Mesenchymal stem cell (in vitro differentiated cells and primary cell): ENCODE measurements around the gene GTF3C2.
"Not testable (repeated sequence)": the region's sequence is repeated elsewhere in the genome, so short reads cannot be mapped to it uniquely, and the experiment has no call there.

Experiments
- DNase-seq: peaks from one replicate; pipeline ENCODE4 v3.0.0-alpha.2; 2013
- H2AFZ ChIP-seq: one replicate; pipeline ENCODE4 v1.6.1; 2013; ENCODE audit warnings: low read depth, mild to moderate bottlenecking, control low read depth, inconsistent platforms, low read length, moderate library complexity
- H2AK5ac ChIP-seq: 2 replicates; pipeline ENCODE4 v1.6.1; 2013; ENCODE audit warnings: low read length, moderate library complexity, mild to moderate bottlenecking, inconsistent platforms; ENCODE audit not compliant: severe bottlenecking
- H2BK120ac ChIP-seq: one replicate; pipeline ENCODE4 v1.6.1; 2013; ENCODE audit warnings: low read depth, mild to moderate bottlenecking, inconsistent platforms, low read length, moderate library complexity
- H2BK12ac ChIP-seq, 2 experiments: one replicate each; pipeline ENCODE4 v1.6.1; 2013; ENCODE audit warnings: inconsistent platforms in 2 of 2, low read length in 2 of 2, mild to moderate bottlenecking in 2 of 2, moderate library complexity in 2 of 2, control low read depth in 1 of 2
- H2BK15ac ChIP-seq: one replicate; pipeline ENCODE4 v1.6.1; 2013; ENCODE audit warnings: mild to moderate bottlenecking, low read depth, inconsistent platforms; ENCODE audit not compliant: poor library complexity, severe bottlenecking
- H2BK5ac ChIP-seq: 2 replicates; pipeline ENCODE4 v1.6.1; 2013; ENCODE audit warnings: low read depth, mild to moderate bottlenecking, low read length, control low read depth, inconsistent platforms; ENCODE audit not compliant: poor library complexity, severe bottlenecking
- H3K14ac ChIP-seq, 2 experiments: one replicate each; pipeline ENCODE4 v1.6.1; 2013; ENCODE audit warnings: inconsistent platforms in 2 of 2, low read length in 2 of 2, control low read depth in 1 of 2, mild to moderate bottlenecking in 1 of 2, moderate library complexity in 1 of 2
- H3K18ac ChIP-seq, 2 experiments: one replicate each; pipeline ENCODE4 v1.6.1; 2013; ENCODE audit warnings: inconsistent platforms in 2 of 2, low read length in 2 of 2, control low read depth in 1 of 2, low read depth in 1 of 2, mild to moderate bottlenecking in 1 of 2
- H3K23ac ChIP-seq, 2 experiments: one replicate each; pipeline ENCODE4 v1.6.1; 2013; ENCODE audit warnings: inconsistent platforms in 2 of 2, low read length in 2 of 2, mild to moderate bottlenecking in 2 of 2, moderate library complexity in 2 of 2, control low read depth in 1 of 2
- H3K27ac ChIP-seq: 2 replicates; pipeline ENCODE4 v1.5.1; 2013; ENCODE audit warnings: mild to moderate bottlenecking, moderate library complexity, low read length, control low read depth, inconsistent platforms; ENCODE audit not compliant: poor library complexity, severe bottlenecking
- H3K27me3 ChIP-seq, 2 experiments: 2 replicates each; pipeline versions ENCODE4 v1.6.1 to v1.7.0; 2013; ENCODE audit warnings: low read length in 2 of 2, mild to moderate bottlenecking in 2 of 2, moderate library complexity in 2 of 2, control low read depth in 1 of 2, inconsistent platforms in 1 of 2; ENCODE audit not compliant: control insufficient read depth in 1 of 2, insufficient read depth in 1 of 2
- H3K36me3 ChIP-seq, 2 experiments: 2 replicates each; pipeline versions ENCODE4 v1.6.1 to v1.7.0; 2013; ENCODE audit warnings: low read length in 2 of 2, control low read depth in 1 of 2, inconsistent platforms in 1 of 2, low read depth in 1 of 2, mild to moderate bottlenecking in 1 of 2; ENCODE audit not compliant: insufficient read depth in 2 of 2, control insufficient read depth in 1 of 2
- H3K4ac ChIP-seq, 2 experiments: one replicate each; pipeline ENCODE4 v1.6.1; 2013; ENCODE audit warnings: inconsistent platforms in 2 of 2, low read length in 2 of 2, mild to moderate bottlenecking in 2 of 2, moderate library complexity in 2 of 2, control low read depth in 1 of 2, low read depth in 1 of 2
- H3K4me1 ChIP-seq: 2 replicates; pipeline ENCODE4 v1.6.1; 2013; ENCODE audit warnings: low read depth, low read length, control low read depth; ENCODE audit not compliant: control insufficient read depth, insufficient read depth
- H3K4me2 ChIP-seq: 2 replicates; pipeline ENCODE4 v1.6.1; 2013; ENCODE audit warnings: low read length, mild to moderate bottlenecking, inconsistent platforms; ENCODE audit not compliant: poor library complexity, severe bottlenecking
- H3K4me3 ChIP-seq, 2 experiments: 2 replicates each; pipeline versions ENCODE4 v1.5.1 to v1.7.0; 2013; ENCODE audit warnings: low read length in 2 of 2, mild to moderate bottlenecking in 2 of 2, control low read depth in 1 of 2, low read depth in 1 of 2; ENCODE audit not compliant: insufficient read depth in 1 of 2
- H3K79me1 ChIP-seq: replicated peaks from 2 replicates; pipeline ENCODE4 v1.6.1; 2013; ENCODE audit warnings: mild to moderate bottlenecking, control low read depth, low read length, inconsistent platforms; ENCODE audit not compliant: poor library complexity, severe bottlenecking
- H3K9ac ChIP-seq: 2 replicates; pipeline ENCODE4 v1.7.0; 2013; ENCODE audit warnings: mild to moderate bottlenecking, low read length, moderate library complexity
- H3K9me3 ChIP-seq: 2 replicates; pipeline ENCODE4 v1.7.0; 2013; ENCODE audit warnings: mild to moderate bottlenecking, low read length; ENCODE audit not compliant: control insufficient read depth
- H4K8ac ChIP-seq: one replicate; pipeline ENCODE4 v1.6.1; 2013; ENCODE audit warnings: inconsistent platforms, mild to moderate bottlenecking, low read length, moderate library complexity
- H4K91ac ChIP-seq: one replicate; pipeline ENCODE4 v1.6.1; 2013; ENCODE audit warnings: mild to moderate bottlenecking, low read length, inconsistent platforms
- WGBS: methylation state at CpG from one replicate; pipeline ENCODE4 v1.1.7; 2013; ENCODE audit warnings: mixed read lengths; 5-methylcytosine and 5-hydroxymethylcytosine counted together

The GTF3C2 gene

DNA sequence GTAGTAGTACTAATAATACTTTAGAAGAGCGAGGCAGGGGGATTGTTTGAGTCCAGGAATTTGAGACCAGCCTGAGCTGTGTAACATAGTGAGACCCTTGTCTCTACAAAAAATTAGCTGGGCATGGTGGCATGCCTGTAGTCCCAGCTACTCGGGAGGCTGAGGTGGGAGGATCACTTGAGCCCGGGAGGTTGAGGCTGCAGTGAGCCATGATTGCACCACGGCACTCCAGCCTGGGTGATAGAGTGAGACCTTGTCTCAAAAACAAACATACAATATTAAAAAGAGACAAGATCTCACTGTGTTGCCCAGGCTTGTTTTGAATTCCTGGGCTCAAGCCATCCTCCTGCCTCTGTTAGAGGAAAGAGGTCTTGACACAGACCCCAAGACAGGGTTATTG is 56.0 kb downstream of the GTF3C2 start:
- not testable (repeated sequence) for H3K4me3 ChIP-seq, H4K91ac ChIP-seq, H2AK5ac ChIP-seq, DNase-seq, H4K8ac ChIP-seq, H3K4ac ChIP-seq, H3K79me1 ChIP-seq, H2AFZ ChIP-seq, H2BK120ac ChIP-seq, H3K23ac ChIP-seq, H3K9me3 ChIP-seq, H3K18ac ChIP-seq, H3K36me3 ChIP-seq, H3K27ac ChIP-seq, H3K4me2 ChIP-seq, H2BK15ac ChIP-seq, H2BK12ac ChIP-seq, H3K4me1 ChIP-seq, H2BK5ac ChIP-seq, H3K14ac ChIP-seq, H3K9ac ChIP-seq
- H3K27me3 ChIP-seq, result peaks cover 30 to 45% of the 10 kb centered on the region in 2 experiments
- 90% methylated on average over 3 of the region's 4 CpGs for WGBS

DNA sequence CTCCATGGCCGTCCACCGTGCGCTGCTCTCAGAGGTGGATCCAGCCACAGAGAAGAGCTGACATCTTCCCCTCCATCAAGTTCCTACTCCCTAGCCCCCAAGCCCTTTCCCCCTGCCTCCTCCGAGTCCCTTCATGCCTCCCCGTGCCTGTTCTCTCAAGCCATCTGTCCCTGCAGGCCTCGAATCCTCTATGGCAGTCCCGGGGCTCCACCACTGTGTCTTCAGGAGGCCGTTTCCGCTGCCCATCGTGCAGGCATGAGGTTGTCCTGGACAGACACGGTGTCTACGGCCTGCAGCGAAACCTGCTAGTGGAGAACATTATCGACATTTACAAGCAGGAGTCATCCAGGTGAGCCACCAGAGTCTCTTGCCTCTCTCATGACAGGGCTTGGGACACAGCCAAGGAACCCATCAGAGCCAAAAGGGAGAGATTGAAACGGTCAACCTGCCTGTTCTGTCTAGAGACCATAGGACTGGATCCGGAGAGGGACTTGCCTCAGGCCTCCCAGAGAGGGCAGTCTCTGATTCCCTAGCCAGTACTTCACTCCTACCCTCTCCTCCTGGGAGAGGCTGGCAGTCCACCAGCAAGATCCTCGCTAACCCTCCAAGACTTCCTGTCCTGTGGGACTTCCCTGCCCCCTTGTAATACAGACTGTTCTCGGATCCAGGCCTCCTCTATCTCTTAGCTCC is 58.0 kb downstream of the GTF3C2 start:
- H3K4ac ChIP-seq, result no peak overlapping the region
- H2BK5ac ChIP-seq, result no peak overlapping the region
- H2BK120ac ChIP-seq, result no peak overlapping the region
- no peak overlapping the region for H2AFZ ChIP-seq
- H3K36me3 ChIP-seq, result no peaks in the 10 kb centered on the region
- H3K27ac ChIP-seq, result no peak overlapping the region
- peak overlapping the region in 1 of 2 experiments; percentile 39 for H3K4me3 ChIP-seq
- no peak overlapping the region for H2AK5ac ChIP-seq
- no peak overlapping the region for H4K8ac ChIP-seq
- no peak overlapping the region for H3K9ac ChIP-seq
- WGBS, result 79% methylated on average over 17 of the region's 18 CpGs
- no peaks in the 10 kb centered on the region for H3K79me1 ChIP-seq
- no peak overlapping the region for H3K4me2 ChIP-seq
- no peak overlapping the region for H3K18ac ChIP-seq
- no peak overlapping the region for H3K23ac ChIP-seq
- H4K91ac ChIP-seq, result no peak overlapping the region
- H2BK15ac ChIP-seq, result peak overlapping the region; percentile 80
- H3K27me3 ChIP-seq, result peaks cover 16 to 37% of the 10 kb centered on the region in 2 experiments
- no peak overlapping the region for H2BK12ac ChIP-seq
- no peaks in the 10 kb centered on the region for H3K9me3 ChIP-seq
- H3K14ac ChIP-seq, result peak overlapping the region in 1 of 2 experiments; percentile 11
- no peaks in the 10 kb centered on the region for H3K4me1 ChIP-seq
- no peak for DNase-seq

DNA sequence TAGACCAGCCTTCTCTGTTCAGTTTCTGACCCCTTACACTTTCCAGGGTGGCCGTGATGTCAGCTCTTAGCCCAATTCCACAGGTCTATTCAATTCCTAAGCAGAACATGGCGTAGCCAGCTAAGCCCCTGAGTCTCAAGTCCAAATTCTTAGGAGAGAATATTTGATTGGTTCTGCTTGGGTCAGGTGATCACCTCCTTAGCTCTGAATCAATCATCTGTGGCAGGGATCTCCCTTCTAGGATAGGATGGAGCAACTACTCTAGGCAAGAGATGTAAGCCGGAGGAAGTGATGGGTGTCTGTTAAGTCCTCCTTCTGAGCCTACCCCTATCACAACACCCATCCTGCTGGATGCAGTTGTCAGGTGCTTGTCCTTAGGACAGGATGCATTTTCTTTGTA is 59.4 kb downstream of the GTF3C2 start:
- Histone ChIP-seq H3K79me1 (no peaks in the 10 kb centered on the region), H2BK15ac (no peak overlapping the region), H4K91ac (no peak overlapping the region), H3K14ac (no peak overlapping the region), H3K23ac (no peak overlapping the region), H3K27ac (no peak overlapping the region), H2AFZ (no peak overlapping the region), H4K8ac (no peak overlapping the region), H3K36me3 (no peaks in the 10 kb centered on the region), H2BK120ac (no peak overlapping the region), H3K4me1 (no peaks in the 10 kb centered on the region), H2BK5ac (no peak overlapping the region), H3K9me3 (no peaks in the 10 kb centered on the region), H2BK12ac (no peak overlapping the region), H3K4me3 (no peak overlapping the region), H3K4me2 (no peak overlapping the region), H3K18ac (no peak overlapping the region), H3K4ac (no peak overlapping the region), H3K9ac (no peak overlapping the region), H2AK5ac (no peak overlapping the region), H3K27me3 (peaks cover 16 to 42% of the 10 kb centered on the region in 2 experiments)
- 89% methylated on average over 3 of the region's 3 CpGs for WGBS
- DNase-seq, result no peak

DNA sequence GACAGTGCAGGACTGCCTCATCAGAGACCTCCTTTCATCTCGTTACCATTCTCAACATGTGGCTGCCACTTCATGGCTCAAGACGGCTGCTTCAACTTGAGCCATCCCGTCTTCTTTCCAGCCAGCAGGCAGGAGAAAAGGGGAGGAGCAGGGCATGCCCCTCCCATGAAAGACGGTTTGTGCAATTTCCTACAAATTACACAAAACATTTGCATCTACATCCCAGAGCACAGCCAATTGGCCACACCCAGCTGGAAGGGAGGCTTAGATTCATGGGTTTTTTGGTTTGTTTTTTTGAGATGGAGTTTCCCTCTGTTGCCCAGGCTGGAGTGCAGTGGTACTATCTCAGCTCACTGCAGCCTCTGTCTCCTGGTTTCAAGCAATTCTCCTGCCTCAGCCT is 60.1 kb downstream of the GTF3C2 start:
- 76% methylated on average over 3 of the region's 4 CpGs for whole genome bisulfite sequencing
- DNase-seq, result no peak
- no peak overlapping the region for H3K14ac ChIP-seq
- H3K9me3 ChIP-seq, result no peaks in the 10 kb centered on the region
- H2BK15ac ChIP-seq, result no peak overlapping the region
- H3K4me3 ChIP-seq, result no peak overlapping the region
- no peak overlapping the region for H3K4ac ChIP-seq
- no peak overlapping the region for H3K4me2 ChIP-seq
- no peaks in the 10 kb centered on the region for H3K4me1 ChIP-seq
- no peak overlapping the region for H2BK120ac ChIP-seq
- H3K36me3 ChIP-seq, result no peaks in the 10 kb centered on the region
- no peaks in the 10 kb centered on the region for H3K79me1 ChIP-seq
- H3K23ac ChIP-seq, result no peak overlapping the region
- peaks cover 18 to 49% of the 10 kb centered on the region in 2 experiments for H3K27me3 ChIP-seq
- H3K9ac ChIP-seq, result no peak overlapping the region
- no peak overlapping the region for H4K91ac ChIP-seq
- no peak overlapping the region for H2AFZ ChIP-seq
- H3K27ac ChIP-seq, result no peak overlapping the region
- H3K18ac ChIP-seq, result no peak overlapping the region
- no peak overlapping the region for H2BK5ac ChIP-seq
- no peak overlapping the region for H2BK12ac ChIP-seq
- no peak overlapping the region for H4K8ac ChIP-seq
- no peak overlapping the region for H2AK5ac ChIP-seq
